Amygdala (tissue), 56 donors: Measurements from ENCODE around the gene KLHL24.
A peak's percentile ranks its signal among the peaks of the same experiment; 100 is the strongest.
"Not testable (repeated sequence)": the region's sequence is repeated elsewhere in the genome, so short reads cannot be mapped to it uniquely, and the experiment has no call there.

Experiments
- DNase-seq, 56 donors: peaks; one replicate each; lab custom pipeline; 2025; lab: John Stamatoyannopoulos, UW

Gene KLHL24

GRCh38 chr3:183635431-183636220 is at the start of gene KLHL24:
Gene KLHL24, plus strand, starts transcription at chr3:183635623. Its CDS starts 14,734 bp downstream, at chr3:183650357.
- DNase-seq: peak; percentile 71 to 98 (median 94)

GRCh38 chr3:183586477-183586876 is 48.9 kb upstream of the KLHL24 start:
- DNase-seq: no peak

DNA sequence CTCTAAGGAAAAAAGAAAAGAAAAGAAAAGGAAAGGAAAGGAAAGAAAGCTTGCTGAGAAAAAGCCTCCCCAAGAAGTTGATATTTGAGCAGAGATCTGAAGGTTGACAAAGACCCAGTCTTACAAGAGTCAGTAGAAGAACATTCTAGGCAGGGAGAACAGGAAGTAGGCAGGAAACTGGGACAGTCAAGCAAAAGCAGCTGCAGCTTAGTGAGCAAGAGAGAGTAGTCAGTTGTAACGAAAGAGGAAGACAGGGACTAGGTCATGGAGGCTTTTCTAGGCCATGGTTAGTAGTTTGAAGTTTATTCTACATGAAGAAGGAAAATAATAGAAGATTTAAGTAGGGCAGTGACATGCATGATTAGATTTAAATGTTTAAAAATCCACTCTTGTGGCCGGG is 48.1 kb upstream of the KLHL24 start:
- DNase-seq: peak in 2 of 56 donors; percentile 5 to 25

DNA sequence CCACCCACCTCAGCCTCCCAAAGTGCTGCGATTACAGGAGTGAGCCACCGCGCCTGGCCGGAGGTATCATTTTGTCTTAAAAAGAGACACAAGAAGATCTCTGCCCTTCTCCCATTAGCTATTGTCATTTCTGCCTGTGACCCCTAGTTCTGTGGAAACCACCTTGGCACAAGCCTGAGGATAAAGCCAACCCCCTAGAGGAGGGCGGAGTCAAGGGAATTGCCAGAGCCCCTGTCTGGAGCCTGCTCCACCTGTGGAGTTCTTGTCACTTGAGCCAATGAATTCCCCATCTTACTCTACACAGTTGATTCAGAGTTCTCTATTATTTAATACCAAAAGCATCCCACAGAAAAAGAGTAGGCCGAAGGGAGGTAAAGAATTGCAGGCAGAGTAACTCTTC is 45.0 kb upstream of the KLHL24 start:
- no peak for DNase-seq

- DNase-seq: no peak
Measured at GRCh38 chr3:183591881-183592521, 43.4 kb upstream of the KLHL24 start.

GRCh38 chr3:183592821-183593220 is 42.6 kb upstream of the KLHL24 start:
- DNase-seq: no peak

DNA sequence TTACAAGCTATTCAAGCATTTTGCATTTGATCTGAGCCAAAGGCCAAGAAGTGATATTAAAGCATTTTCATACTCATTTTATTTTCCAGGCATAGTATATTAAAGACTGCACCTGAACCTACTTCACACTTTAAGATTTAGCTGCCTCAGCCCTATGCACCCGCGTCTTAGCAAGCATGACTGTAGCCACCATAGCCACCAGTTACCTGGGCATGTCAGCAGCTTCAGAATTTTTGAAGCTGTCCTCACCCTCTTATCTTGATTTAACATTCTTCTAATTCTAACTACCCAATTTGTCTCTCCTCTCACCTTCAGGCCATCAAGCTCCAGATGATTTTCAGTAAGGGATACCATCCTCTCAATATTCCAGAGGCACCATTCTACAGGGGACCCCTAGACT is 40.8 kb upstream of the KLHL24 start:
- DNase-seq: no peak

DNA sequence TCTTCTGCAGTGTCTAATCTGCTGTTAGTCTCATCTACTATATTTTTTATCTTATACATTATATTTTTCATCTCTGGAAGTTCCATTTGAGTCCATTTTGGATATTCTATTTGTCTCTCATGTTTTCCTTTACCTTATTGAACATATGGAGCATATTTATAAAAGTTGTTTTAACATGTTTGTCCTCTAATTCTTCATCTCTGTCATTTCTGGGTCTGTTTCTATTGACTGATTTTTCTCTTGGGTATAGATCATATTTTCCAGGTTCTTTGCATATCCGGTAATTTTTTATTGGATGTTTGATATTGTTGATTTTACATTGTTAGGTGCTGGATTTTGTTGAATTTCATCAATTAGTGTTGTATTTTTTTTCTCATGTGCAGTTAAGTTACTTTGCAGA is 37.5 kb upstream of the KLHL24 start:
- DNase-seq: no peak

GRCh38 chr3:183611326-183611725 is 24.1 kb upstream of the KLHL24 start:
- DNase-seq: not testable (repeated sequence)

DNA sequence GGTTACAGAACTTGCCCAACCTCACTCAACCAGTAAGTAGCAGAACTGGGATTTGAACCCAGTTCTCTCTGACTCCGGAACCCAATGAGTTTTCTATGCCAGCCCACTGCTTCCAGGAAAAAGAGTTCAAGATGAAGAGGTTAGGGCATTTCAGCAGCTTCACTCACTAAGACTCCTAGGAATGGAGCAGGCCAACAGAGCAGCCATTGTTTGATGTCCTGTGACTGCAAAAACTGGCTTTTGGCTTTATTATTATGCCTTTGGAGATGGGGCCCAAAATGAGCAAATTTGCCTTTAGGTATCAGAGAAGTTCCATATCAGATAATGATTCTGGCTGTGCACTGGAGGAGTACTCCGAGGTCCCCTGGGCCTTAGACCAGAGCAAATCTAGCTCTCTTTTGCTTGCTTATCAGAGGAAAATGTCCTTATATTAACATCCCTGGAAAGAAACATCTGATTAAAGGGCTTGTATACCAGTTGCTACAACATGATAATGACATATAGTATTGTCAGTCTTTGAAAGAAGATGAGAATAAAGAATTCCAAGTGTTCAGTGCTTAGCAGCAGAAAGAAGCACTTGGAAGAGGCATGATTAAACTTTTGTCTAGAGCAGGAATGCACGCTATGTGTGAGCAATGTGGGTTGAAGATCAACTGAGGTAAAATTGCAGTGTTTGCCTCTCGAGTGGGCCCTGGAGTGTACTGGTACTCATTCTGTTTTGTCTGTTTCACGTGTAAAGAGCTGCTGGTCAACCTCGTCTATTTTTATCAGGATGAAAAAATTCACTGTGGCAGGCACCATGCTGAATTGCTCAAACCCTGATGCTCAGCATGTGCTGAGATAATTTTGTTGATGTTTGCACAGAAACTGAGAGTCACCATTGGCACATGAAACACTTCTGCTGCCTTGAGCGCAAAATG is 21.8 kb upstream of the KLHL24 start:
- no peak for DNase-seq

- DNase-seq: no peak
Measured at GRCh38 chr3:183618542-183618941, 16.9 kb upstream of the KLHL24 start.

GRCh38 chr3:183619010-183619409 is 16.4 kb upstream of the KLHL24 start:
- no peak for DNase-seq

DNA sequence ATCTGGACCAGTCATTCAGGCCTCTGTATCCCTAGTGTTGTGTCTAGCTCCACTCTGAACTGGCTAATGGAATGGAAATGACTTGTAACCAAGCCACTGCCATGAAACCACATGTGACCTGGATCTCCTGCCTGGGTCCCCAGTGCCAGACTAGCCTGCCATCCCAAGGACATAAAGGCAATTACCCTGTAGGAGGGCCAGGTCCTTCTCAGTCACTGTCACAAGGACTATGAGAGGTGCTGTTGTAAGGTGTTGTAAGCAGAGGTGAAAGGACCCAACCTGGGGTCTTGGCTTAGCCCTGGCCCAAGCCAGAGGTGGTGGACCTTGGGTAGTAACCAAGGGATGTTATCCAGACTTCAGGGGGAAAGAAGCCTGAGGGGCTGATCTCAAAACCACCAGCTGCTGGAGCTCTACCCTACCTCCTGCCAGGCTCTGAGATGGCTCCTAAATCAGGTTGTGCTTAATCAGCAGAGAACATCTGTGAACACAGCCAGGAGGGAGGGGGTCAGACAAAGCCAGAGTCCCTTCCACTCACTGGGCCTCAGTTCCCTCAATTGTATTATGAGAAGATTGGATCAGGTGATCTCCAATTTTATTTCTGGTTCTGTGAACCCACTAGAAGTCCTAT is 15.7 kb upstream of the KLHL24 start:
- no peak for DNase-seq

- no peak for DNase-seq
Measured at GRCh38 chr3:183620252-183620628, 15.2 kb upstream of the KLHL24 start.

DNA sequence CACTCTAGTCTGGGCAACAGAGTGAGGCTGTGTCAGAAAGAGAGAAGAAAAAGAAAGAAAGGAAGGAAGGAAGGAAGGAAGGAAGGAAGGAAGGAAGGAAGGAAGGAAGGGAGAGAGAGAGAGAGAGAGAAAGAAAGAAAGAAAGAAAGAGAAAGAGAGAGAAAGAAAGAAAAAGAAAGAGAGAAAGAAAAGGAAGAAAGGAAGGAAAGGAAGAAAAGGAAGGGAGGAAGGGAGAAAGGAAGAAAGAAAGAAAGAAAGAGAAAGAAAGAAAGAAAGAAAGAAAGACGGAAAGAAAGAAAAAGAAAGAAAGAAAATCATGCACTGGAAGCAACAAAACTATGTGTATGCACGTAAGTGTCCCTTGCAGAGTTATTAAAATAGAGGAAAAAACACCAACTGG is 12.9 kb upstream of the KLHL24 start:
- DNase-seq: not testable (repeated sequence)

DNA sequence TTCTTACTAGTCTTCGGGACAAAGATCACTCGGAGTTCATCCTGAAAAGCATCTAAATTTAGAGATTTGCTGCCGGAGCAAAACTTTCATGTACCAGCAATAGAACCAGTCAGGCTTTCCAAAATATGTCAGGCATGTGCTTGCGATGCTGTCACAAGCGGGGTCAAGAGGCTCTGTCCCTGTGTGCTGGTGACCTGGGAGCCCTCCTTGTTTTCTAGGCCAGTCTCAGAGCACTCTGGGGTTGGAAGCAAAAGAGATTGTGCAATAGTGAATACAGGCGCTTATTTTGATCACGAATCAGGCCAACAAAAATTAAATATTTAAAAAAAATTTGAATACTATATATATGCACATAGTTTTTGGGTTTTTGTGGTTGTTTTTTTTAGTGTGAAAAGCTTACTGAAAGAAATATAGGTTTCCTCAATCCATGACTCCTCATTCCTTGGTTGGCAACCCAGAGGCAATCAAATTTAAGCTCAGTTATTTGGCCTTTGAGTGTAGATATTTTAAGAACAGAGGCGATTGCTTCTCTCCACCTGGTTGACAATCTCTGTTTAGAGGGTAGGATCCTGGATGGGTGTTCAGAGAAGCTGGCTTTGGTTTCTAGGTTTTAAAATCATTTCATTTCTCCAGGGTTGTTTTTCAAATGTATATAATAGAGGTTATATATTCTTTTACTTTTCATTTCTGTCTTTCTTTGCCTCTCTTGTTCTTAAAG is 8.4 kb upstream of the KLHL24 start:
- no peak for DNase-seq

- no peak for DNase-seq
Measured at GRCh38 chr3:183629546-183630301, 5.7 kb upstream of the KLHL24 start.

GRCh38 chr3:183631715-183632114 is 3.7 kb upstream of the KLHL24 start:
- DNase-seq: no peak

GRCh38 chr3:183632725-183633124 is 2.7 kb upstream of the KLHL24 start:
- not testable (repeated sequence) for DNase-seq
